Progenitor cell of endocrine pancreas (in vitro differentiated cells): ENCODE data around the gene CD47. TPM values are rescaled to one million over a fixed set of nuclear protein-coding genes. Genes with fewer than 3 reads are reported as not detected.

Experiments used
- DNase-seq: peaks from one replicate; pipeline ENCODE4 v3.0.0; 2021; ENCODE audit warnings: low spot score; ENCODE audit not compliant: unreplicated experiment
- H3K27ac Mint-ChIP-seq: 2 replicates; pipeline ENCODE4 v1.8.0; 2021; ENCODE audit warnings: mild to moderate bottlenecking, moderate library complexity, mixed read lengths
- H3K27me3 Mint-ChIP-seq: 2 replicates; pipeline ENCODE4 v1.8.0; 2021; ENCODE audit warnings: mixed read lengths
- H3K36me3 Mint-ChIP-seq: 2 replicates; pipeline ENCODE4 v1.8.0; 2022; ENCODE audit warnings: mixed read lengths; ENCODE audit not compliant: insufficient read depth
- H3K4me1 Mint-ChIP-seq: 2 replicates; pipeline ENCODE4 v1.8.0; 2021; ENCODE audit warnings: low read depth, mixed read lengths
- H3K4me3 Mint-ChIP-seq: 2 replicates; pipeline ENCODE4 v1.8.0; 2021; ENCODE audit warnings: low read depth, mild to moderate bottlenecking, moderate library complexity, mixed read lengths
- H3K9me3 Mint-ChIP-seq: 2 replicates; pipeline ENCODE4 v1.8.0; 2021; ENCODE audit warnings: low read depth, mixed read lengths
- total RNA-seq: library from RNA; stranded (reverse); gene quantifications from 2 replicates; pipeline ENCODE4 v1.2.1, GENCODE V29; 2021
- TF ChIP-seq, protein P1 (sequence below): fragments of 200-600 bp; sonication (generic); IDR thresholded peaks from one replicate; pipeline ENCODE4 v1.5.0; 2021; ENCODE audit warnings: antibody characterized with exemption, mild to moderate bottlenecking; ENCODE audit not compliant: unreplicated experiment

The CD47 gene
- total RNA-seq, 1 donor from 2014 or later = 55.1 TPM

DNA sequence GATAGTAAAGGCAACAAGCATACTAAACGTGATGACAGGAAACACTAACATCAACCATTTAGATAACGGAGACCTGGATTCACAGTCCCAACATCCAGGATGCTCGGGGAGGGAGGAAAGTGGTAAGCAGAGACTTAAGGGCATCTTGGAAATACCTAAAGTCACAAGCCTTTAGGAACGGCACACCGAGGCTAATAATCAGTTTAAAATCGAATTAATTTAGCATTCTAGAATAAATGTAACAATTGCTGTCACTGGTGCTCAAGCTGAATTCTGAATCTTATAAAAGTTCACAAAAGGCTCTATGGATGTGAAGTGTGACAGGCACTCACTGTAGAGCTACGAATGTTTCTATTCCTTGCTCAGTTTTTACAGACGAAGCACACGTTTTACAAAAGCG, 1.3 kb downstream of the CD47 start:
- peaks cover 17% of the 10 kb centered on the region for H3K27me3 Mint-ChIP-seq
- H3K9me3 Mint-ChIP-seq = no peaks in the 10 kb centered on the region
- H3K36me3 Mint-ChIP-seq = no peaks in the 10 kb centered on the region
- H3K27ac Mint-ChIP-seq = no peak overlapping the region
- H3K4me1 Mint-ChIP-seq = peaks cover 4% of the 10 kb centered on the region
- TF ChIP-seq, protein P1, sequence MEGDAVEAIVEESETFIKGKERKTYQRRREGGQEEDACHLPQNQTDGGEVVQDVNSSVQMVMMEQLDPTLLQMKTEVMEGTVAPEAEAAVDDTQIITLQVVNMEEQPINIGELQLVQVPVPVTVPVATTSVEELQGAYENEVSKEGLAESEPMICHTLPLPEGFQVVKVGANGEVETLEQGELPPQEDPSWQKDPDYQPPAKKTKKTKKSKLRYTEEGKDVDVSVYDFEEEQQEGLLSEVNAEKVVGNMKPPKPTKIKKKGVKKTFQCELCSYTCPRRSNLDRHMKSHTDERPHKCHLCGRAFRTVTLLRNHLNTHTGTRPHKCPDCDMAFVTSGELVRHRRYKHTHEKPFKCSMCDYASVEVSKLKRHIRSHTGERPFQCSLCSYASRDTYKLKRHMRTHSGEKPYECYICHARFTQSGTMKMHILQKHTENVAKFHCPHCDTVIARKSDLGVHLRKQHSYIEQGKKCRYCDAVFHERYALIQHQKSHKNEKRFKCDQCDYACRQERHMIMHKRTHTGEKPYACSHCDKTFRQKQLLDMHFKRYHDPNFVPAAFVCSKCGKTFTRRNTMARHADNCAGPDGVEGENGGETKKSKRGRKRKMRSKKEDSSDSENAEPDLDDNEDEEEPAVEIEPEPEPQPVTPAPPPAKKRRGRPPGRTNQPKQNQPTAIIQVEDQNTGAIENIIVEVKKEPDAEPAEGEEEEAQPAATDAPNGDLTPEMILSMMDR = no peak
- peak overlapping the region; percentile 92 for H3K4me3 Mint-ChIP-seq
- no peak for DNase-seq

DNA sequence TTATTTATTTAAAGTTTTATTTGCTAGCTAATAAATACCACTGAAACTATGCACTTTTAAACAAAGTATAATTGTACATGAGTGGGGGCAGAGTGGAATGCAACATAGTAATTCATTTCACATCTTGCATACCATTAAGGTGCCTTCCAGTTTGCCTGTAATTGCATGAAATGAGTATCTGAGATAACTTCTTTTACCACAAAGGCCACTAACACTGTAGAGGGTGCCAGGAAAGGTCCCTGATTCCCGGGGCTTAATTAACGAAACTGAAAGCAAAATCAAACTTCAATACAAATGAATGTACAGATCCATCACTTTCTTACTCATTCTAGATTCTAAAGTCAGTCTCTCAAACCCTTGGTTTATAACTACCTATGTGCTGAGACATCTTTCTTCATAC, 2.1 kb downstream of the CD47 start:
- Mint-ChIP-seq H3K36me3 (no peaks in the 10 kb centered on the region), H3K27me3 (peaks cover 17% of the 10 kb centered on the region), H3K4me1 (peaks cover 4% of the 10 kb centered on the region), H3K27ac (no peak overlapping the region), H3K4me3 (no peak overlapping the region), H3K9me3 (no peaks in the 10 kb centered on the region)
- TF ChIP-seq, protein P1 = no peak
- no peak for DNase-seq

DNA sequence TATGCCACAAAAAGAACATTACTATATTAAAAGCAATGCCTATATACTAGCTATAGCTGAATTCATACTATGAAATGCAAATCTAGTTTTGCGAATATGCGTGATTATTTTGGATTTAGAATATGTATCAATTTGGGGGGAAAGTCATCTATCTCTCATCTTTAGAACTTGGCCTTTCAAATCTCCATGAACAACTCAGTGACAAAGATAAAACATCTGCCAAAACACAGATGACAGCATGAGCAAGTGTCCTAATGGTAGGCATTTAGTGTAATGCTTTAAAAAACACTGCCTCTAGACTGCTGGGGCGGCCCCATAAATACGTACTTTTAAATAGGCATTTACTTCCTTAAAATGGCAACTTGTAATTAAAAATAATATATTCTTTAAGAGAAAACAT, 2.7 kb downstream of the CD47 start:
- no peaks in the 10 kb centered on the region for H3K9me3 Mint-ChIP-seq
- H3K27ac Mint-ChIP-seq = no peak overlapping the region
- no peak for DNase-seq
- H3K4me1 Mint-ChIP-seq = peaks cover 4% of the 10 kb centered on the region
- TF ChIP-seq, protein P1 = no peak
- H3K27me3 Mint-ChIP-seq = peaks cover 15% of the 10 kb centered on the region
- H3K36me3 Mint-ChIP-seq = no peaks in the 10 kb centered on the region
- no peak overlapping the region for H3K4me3 Mint-ChIP-seq

DNA sequence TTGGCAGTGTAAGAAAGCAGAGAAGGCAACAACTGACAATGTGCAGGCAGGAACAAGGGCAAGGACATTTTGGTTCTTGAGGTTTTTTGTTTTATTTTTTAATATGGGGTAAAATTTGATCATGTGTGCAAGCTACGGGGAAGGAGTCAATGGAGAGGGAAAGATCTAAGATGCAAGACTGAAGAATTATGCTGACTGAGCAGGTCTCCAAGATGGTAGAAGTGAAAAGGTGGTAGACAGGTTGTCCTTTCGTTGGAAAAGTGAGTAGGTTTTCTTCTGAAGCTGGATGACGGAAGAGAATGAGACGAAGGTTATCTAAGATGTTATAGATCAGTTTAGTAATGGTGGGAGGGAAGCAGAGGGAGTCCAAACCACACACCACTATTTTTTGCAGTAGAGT, 4.2 kb downstream of the CD47 start:
- Mint-ChIP-seq H3K27me3 (peaks cover 2% of the 10 kb centered on the region), H3K4me3 (no peak overlapping the region)
- no peak for DNase-seq

DNA sequence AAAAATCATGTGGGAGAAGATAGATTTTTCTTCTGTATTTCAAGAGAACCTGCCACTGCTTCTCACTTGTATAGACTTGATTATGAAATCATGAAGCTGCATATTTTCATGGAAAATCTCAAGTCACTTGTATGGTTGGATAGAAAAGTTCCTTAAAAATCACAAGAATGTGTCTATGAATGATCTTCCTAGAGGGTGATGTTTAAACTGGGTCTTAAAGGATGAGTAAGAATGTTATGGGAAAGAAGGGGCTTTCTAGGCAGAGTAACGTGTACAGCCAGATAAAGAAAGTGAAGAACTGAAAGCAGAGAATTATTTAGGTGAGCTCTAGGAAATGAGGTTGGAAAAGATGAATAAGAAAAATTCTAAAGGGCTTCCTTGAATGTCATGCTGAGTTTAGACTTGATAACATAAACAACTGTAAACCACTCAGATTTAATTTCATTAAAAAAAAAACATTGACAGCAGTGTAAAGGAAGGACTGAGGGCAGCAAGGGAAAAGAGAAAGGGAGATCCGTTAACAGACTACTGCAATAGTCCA, 5.0 kb downstream of the CD47 start:
- Mint-ChIP-seq H3K9me3 (no peaks in the 10 kb centered on the region), H3K4me1 (peaks cover 2% of the 10 kb centered on the region), H3K27ac (no peak overlapping the region), H3K36me3 (no peaks in the 10 kb centered on the region), H3K27me3 (no peaks in the 10 kb centered on the region), H3K4me3 (no peak overlapping the region)
- TF ChIP-seq, protein P1 = no peak
- no peak for DNase-seq

More for the DNA sequence above, 4.2 kb downstream of the CD47 start:
- H3K4me1 Mint-ChIP-seq = peaks cover 3% of the 10 kb centered on the region
- no peaks in the 10 kb centered on the region for H3K9me3 Mint-ChIP-seq
- TF ChIP-seq, protein P1 = no peak
- no peak overlapping the region for H3K27ac Mint-ChIP-seq
- H3K36me3 Mint-ChIP-seq = no peaks in the 10 kb centered on the region
